Stimulated activated CD8-positive, alpha-beta memory T cell treated with anti-CD3 and anti-CD28 coated beads, Interleukin-7, amount 100 ng/mL, for 4 hours (primary cell): ENCODE measurements around the gene PARN.

Experiments
- DNase-seq, 2 donors: peaks; one replicate each; pipeline ENCODE4 v3.0.0-alpha.2; 2020; ENCODE audit warnings: low read depth in 2 of 2

PARN gene

DNA sequence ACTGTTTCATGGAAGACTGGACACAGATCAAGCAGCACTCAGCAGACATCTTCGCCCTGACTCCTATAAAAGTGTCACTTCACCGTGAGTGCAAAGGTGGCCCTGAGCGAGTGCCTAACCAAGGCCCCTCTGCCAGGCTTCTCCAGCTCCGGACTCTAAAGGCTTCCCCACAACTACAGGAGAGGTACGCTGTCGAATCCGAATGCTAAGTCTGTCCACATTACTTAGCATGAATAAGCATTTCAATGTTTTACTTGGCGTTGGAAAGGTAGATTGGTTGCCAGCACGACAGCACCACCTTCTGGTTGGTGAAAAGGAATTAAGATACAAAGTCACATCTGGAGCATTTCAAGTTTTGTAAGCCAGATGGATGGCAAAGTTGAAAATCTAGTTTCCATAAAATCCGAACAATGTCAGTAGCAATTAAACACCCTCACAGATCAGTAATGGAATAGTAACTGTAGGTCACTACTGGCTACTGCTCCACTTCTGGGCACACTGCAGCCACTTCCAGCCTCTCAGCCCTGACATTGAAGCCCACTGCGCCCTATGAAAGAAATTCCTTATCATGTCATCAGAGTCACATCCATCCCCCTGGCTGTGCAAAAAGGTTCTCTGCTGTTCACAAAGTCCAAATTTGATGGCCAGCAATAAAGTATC is 100.9 kb downstream of the PARN start:
- DNase-seq = peak; percentile 18 to 29

DNA sequence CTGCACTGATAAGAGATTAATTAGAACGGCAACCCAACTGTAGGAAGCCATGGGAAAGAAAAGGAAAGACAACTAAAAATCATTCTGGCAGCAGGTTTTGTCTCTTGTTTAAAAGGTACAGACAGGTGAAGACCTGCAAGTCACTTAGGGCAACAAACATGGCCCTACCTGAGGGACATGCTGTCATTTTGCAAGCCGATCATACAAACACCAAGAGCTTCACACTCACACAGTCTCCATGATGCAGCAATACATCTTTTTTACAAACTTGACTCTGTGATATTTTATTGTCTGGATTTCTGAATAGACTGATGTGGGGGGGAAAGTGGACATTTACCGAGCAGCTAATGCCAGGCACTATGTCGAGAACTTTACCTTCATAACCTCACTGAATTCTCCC is 101.8 kb downstream of the PARN start:
- no peak for DNase-seq

DNA sequence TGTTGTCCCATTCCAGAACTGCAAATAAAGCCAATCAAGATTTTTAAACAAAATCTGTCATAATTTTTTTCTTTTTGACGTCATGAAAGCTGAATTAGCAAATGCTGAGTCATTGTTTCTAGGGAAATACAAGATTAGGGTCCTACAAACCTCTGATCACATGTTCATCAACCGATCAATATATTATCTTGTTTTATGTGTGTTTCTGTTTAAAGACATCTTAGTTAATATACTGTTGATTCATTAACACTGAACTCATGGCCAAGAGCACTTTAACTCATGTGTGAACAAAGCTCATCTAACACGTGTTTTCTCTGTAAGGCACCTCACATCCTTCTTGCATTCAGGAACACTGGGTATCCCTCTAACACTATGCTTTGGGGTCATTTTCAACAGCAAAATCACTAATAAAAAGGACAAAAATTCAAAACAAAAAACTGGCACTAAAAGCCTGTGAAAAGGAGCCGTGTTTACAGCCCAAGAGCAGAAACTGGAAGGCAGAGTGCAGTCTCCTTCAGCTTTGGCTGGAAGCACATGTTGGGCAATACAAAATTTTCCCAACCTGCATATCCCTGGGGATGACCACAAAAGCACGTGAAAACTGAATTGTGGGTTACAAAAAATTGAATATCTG is 102.5 kb downstream of the PARN start:
- no peak for DNase-seq

DNA sequence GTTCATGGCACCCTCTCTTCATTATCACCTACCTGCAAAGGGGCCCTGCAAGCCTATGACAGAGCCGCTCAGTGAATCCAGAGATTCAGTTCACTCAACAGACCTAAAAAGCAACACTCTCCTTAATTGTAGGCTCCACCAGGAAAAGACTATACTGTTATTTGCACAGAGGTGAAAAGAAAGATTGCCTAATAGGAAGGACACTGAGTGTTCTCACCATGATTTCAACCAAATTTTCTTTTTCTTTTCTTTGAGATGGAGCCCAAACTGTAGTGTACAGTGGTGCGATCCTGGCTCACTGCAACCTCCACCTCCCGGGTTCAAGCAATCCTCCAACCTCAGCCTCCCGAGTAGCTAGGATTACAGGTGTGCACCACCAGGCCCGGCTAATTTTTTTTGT is 104.5 kb downstream of the PARN start:
- DNase-seq = no peak

- no peak for DNase-seq
Measured at GRCh38 chr16:14524979-14525378, 105.1 kb downstream of the PARN start.

DNA sequence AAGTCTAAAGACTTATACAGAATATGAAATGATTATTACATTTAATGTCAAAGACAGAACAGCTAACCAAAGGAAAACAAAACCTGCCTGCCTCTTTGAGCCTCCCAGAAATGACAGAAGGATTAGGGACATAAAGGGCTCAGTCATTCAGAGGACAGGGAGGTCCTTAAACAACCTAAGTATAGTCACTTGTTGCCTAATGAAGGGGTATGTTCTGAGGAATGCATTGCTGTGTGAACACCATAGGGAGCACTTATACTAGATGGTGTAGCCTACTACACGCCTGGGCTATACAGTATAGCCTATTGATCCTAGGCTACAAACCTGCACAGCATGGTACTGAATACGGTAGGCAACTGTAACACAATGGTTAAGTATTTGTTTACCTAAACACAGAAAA is 106.4 kb downstream of the PARN start:
- DNase-seq = no peak

- DNase-seq = no peak
Measured at GRCh38 chr16:14522671-14523070, 107.4 kb downstream of the PARN start.

DNA sequence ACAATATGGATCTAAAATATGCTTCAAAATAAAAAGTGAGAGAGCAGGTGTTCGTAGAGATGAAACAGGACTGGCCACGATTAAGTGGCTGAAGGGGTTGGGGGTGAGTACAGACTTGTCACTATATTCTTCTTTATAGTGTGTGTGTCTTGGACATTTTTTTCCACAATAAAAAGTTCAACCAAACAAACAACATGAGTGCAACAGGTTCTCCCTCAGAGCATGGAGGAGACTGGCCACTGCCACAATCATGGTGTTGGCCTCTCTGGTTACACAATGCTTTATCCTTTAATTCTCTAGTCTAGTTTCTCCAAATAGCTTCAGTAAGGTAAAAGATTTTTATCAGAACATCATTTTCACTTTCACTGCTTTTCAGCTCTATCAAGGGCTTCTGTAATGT is 109.3 kb downstream of the PARN start:
- no peak for DNase-seq

DNA sequence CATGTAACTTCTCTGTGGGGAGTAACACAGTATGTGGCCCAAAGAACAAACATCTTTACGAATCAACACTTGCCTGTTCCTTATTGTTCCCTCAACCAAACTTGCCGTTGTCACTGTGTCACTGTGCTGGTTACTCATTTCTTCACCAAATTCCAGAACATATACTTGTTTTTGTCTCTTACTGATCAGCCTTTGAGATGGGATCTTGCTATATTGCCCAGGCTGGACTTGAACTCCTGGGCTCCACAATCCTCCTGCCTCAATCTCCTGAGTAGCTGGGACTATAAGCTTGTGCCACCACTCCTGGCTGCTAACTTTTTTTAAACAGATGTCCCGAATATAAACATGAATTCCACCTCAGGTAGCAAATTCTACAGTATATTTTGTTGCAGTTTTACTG is 115.1 kb downstream of the PARN start:
- DNase-seq = no peak

DNA sequence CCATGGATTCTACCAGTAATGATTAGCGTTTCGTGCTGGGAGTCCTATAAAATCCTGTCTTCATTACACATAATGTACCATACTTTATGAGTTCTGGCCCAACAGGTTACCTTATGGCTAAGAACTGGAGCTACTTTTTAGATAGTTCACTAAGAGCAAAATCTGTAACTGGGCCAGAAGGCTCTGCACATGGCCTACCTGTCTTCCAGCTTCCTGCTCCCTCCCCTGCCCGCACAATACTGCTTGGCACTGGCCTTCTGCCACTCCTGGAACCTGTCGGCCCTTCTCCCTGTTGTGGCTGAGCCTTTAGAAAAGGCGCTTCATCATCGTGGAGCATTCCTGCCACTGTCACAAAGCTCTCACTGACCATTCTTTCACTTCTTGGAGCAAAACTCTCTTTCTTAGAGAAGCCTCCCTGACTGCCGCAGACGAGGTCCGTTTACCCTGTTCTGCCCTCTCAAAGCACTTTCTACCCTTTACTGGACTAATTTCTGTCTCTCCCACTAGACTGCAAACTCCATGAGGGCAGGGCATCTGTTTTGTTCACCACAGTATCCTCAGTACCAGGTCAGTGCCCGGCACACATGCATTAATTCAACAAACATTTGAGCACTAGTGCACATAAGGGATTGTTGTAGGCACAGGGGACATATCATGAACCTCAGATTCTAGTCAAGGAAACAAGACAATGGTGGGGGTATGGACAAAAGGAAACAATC is 116.5 kb downstream of the PARN start:
- DNase-seq = no peak

DNA sequence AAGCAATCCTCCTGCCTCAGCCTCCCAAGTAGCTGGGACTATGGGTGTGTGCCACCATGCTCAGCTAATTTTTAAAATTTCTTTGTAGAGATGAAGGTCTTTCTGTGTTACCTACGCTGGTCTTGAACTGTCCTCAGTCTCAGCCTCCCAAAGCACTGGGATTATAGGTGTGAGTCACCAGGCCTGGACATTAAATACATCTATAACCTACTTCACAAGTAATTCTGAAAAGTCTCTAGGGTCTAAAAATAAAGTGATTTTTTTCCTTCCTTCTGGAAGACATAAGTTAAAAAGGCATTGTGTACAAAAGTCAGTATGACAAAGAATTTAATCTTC is 118.3 kb downstream of the PARN start:
- no peak for DNase-seq

DNA sequence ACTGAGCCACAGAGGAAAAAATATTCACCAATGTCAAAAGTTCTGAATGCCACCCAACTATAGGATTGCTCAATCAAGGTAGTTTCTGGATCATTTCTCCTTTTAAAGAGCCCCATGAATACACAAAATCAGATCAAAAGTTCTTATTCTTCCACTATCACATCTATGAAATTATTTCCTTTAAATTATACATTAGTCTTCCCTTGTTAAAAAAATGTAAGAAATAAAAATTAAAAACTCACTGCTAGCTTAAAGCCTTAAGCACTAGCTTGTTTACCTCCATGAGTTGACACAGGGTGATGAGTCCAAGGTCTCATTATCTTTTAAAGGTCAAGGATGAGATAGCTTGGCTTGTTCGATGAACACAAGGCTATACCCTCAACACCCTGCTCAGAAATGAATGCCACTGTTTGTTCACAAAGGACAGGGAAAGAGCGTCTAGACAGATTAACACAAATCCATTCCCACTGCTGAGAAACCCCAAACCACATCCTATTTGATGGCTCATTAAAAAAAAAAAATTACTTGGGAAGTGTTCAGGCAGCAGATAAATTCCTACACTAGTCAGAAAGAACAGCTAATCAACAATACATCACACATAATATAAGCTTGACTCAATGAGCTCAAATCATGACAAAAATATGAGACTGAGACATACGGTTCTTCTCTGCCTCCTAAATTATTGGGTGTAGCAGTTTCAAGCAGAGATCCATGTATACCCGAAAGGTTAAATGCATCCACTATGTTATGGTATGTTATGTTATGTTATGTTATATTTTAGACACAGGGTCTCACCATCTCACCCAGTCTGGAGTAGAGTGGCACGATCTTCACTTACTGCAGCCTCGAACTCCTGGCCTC is 118.9 kb downstream of the PARN start:
- no peak for DNase-seq

GRCh38 chr16:14510581-14510938 is 119.5 kb downstream of the PARN start:
- DNase-seq = no peak

DNA sequence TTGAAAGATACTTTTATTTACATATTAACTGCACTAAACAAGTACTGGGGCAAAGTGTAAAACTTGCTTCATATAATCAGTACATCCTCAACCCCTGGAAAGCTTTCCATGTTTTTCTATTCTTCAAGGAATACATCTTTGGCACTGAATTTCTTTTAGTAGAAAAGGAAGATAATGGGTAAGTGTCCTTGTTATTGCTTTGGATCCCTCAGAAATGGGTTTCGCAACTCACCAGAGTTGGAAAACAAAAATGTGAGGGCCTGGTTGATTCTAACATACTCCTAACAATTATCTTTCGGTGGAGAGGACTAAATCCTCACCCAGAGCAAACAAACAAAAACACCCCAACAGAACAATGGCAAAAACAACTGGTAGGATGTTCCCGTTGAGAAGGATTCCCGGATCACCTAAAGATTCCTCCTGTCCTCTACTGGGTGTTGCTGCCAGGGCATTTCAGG is 120.4 kb downstream of the PARN start:
- no peak for DNase-seq

GRCh38 chr16:14509055-14509454 is 121.0 kb downstream of the PARN start:
- no peak for DNase-seq

GRCh38 chr16:14505846-14506245 is 124.2 kb downstream of the PARN start:
- no peak for DNase-seq

DNA sequence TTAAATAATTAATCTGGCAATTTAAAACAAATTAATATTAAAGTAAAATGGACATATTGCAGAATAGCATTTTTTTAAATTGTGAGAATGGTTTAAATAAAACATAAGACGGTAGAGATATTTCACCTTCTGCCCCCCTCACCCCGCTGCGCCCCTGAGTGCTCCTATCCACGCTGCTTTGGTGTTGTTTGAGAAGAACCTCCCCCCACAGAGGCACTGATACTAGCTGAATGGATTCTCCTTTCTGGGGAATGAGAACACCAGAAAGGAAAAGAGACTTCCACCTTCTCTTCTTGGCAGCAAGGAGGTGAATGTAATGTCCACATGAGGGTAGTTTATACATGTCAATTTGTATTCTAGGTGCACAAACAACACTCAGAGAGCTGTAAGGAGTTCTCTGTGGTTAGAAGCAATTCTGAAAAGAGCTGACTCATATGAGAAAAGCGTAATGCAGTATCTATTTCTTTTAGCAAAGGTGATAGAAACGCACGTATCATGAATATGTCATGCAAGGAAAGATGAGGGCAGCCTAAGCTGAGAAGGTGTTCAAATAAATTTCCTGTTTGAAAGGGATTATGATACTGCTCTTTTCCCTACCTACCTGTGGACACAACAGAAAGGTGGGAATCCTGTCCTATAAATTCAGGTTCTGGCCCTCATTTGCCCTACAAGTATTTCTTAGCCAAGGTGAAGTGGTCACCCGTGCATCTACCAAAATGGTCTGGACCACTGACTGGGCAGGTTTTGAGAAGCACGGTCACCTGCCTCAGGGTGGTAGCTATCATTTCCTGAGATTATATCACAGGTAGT is 126.9 kb downstream of the PARN start:
- no peak for DNase-seq

DNA sequence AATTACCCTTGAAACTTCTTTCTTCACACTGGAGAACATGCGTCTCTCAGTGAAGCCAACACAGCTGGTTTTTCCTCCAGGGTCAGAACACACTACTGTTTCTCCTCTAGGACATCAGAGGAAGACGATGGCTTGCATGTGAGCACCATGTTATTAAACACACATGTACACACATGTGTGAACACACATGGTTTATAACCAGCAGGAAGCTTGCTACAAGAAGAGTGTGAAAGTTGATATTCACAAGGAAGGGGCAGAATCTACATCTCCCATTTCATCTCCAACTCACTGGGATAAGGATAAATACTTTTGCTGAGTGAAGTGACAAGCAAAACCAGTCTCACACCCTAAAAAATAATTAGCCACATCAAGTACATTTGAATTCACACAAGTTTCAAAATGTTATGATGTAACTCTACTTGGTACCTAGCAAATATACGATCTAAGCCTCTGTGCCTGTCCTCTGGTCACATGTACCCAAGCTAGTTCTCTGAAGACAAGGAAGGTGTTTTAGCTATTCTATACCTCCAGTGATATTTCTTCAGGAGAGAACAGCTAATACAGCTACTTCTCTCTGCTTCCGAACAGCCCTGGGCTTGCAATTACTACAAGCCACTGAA is 127.7 kb downstream of the PARN start:
- no peak for DNase-seq

- DNase-seq = no peak
Measured at GRCh38 chr16:14501331-14502255, 128.5 kb downstream of the PARN start.

GRCh38 chr16:14500791-14501190 is 129.3 kb downstream of the PARN start:
- no peak for DNase-seq
